ENCODE measurements around the gene SRRM1. TPM values are rescaled to one million over a fixed set of nuclear protein-coding genes. Genes with fewer than 3 reads are reported as not detected.

The SRRM1 gene
- total RNA-seq, 1 experiment from 2014 or later, result 290 TPM

DNA sequence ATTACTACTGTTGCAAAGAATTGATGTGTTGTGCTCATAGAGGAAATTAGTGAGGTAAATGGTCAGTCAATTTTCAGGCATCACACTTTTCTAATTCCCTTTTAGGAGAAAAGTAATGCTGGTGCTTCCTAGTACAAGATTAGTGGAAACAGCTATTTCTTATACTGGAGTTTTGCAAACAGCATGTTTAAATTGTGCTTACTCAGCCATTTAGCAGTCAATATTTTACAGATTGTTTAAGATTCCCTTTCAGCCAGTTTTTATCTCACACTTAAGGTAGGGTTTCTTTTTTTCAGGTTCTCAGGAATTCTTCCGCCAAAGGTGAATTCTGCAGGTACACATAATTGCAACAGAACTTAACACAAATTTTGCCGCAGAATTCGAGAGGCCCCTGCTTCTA is 10.9 kb downstream of the SRRM1 start:
- H3K23me2 ChIP-seq (ENCODE audit: insufficient read length, low read depth, low read length, poor library complexity, severe bottlenecking), result no peaks in the 10 kb centered on the region
- H3K9ac ChIP-seq (ENCODE audit: extremely low read depth, insufficient read length, low read length), result no peak overlapping the region
- no peak overlapping the region for H2AFZ ChIP-seq (ENCODE audit: low read length)
- H3K18ac ChIP-seq (ENCODE audit: insufficient read length, low read depth, low read length), result no peak overlapping the region
- no peak overlapping the region for H3K4ac ChIP-seq (ENCODE audit: low read depth, low read length)
- no peak for DNase-seq
- H4K5ac ChIP-seq (ENCODE audit: insufficient read length, low read depth, low read length), result no peak overlapping the region
- H2BK20ac ChIP-seq (ENCODE audit: low read depth, low read length, poor library complexity, severe bottlenecking), result no peak overlapping the region
- no peak overlapping the region for H3K14ac ChIP-seq (ENCODE audit: insufficient read depth, low read length)
- H3K4me1 Mint-ChIP-seq, result no peaks in the 10 kb centered on the region
- WGBS (ENCODE audit: extremely low coverage, insufficient read length, low lambda C conversion rate), result no CpG with 5 or more reads among the region's 3 CpGs
- no peak overlapping the region for H3K56ac ChIP-seq (ENCODE audit: insufficient read length, low read depth, low read length)
- H3K79me2 ChIP-seq (ENCODE audit: insufficient read depth, low read length), result no peaks in the 10 kb centered on the region
- no peaks in the 10 kb centered on the region for H4K20me1 ChIP-seq (ENCODE audit: control insufficient read depth, insufficient read depth, insufficient read length)
- no peak overlapping the region for H2AK5ac ChIP-seq (ENCODE audit: insufficient read length, low read length)
- H3K27me3 Mint-ChIP-seq (ENCODE audit: low read depth), result no peaks in the 10 kb centered on the region
- no peak overlapping the region for H3K4me3 Mint-ChIP-seq
- no peak overlapping the region for H2BK15ac ChIP-seq (ENCODE audit: low read depth, low read length)
- H3K4me2 ChIP-seq (ENCODE audit: insufficient read depth, insufficient read length, low read length), result no peak overlapping the region
- H3K9me3 Mint-ChIP-seq, result no peaks in the 10 kb centered on the region
- H3K27me3 ChIP-seq (ENCODE audit: insufficient read depth, low read length), result no peaks in the 10 kb centered on the region
- no peaks in the 10 kb centered on the region for H3K4me1 ChIP-seq (ENCODE audit: insufficient read depth, low read length)
- no peaks in the 10 kb centered on the region for H3K9me3 ChIP-seq (ENCODE audit: control insufficient read depth, low read depth, low read length)
- H2BK5ac ChIP-seq (ENCODE audit: insufficient read length, low read length), result no peak overlapping the region
- no peak overlapping the region for H2BK120ac ChIP-seq (ENCODE audit: low read depth, low read length, poor library complexity, severe bottlenecking)
- no peak overlapping the region for H3K23ac ChIP-seq (ENCODE audit: insufficient read length, low read depth, low read length)
- H2BK12ac ChIP-seq (ENCODE audit: insufficient read length, low read depth, low read length), result no peak overlapping the region
- no peak overlapping the region for H4K8ac ChIP-seq (replicated peaks; ENCODE audit: insufficient read length, low read depth, low read length)
- no peak overlapping the region for H4K91ac ChIP-seq (ENCODE audit: insufficient read length, low read depth, low read length)
- TF ChIP-seq CTCF (conservative IDR thresholded peaks at IDR 0.05), result no peak
- H3K79me1 ChIP-seq (ENCODE audit: insufficient read depth, low read depth, low read length, poor library complexity, severe bottlenecking), result peaks cover 3% of the 10 kb centered on the region
- H3K27ac ChIP-seq (ENCODE audit: insufficient read length, low read depth, low read length), result no peak overlapping the region
- no peak overlapping the region for H3K27ac Mint-ChIP-seq
- peaks cover 65 to 97% (median 95%) of the 10 kb centered on the region in 3 experiments; a peak in 6 of 7 replicates for H3K36me3 Mint-ChIP-seq (ENCODE audit: insufficient read depth in 1 of 3, low read depth in 3 of 3)
- H3T11ph ChIP-seq (ENCODE audit: low read length), result no peak overlapping the region
